Measurements from ENCODE around the gene SERINC5.

SERINC5 gene

DNA sequence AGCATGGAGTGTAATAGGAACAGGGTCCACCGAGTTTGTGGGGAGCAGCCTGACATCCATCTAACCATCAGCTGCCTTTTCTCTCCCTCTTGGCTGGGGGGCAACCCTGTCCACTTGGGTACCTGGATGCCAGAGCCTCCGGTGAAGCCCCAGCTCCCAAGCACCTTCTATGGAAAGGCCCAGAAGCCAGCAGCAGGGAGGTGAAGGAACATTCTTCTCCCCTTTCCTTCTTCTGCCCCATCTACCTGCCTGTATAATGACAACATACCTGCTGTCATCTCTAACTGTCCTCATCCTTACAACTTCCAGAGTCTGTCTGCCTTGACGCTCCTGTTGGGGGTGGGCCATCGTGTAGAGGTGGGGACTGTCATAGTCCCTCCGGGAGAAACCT is 187.6 kb downstream of the SERINC5 start:
- Histone ChIP-seq H3K4me1 (ENCODE audit: insufficient read depth, poor library complexity, severe bottlenecking) (no peaks in the 10 kb centered on the region), H3K36me3 (ENCODE audit: low read depth) (no peaks in the 10 kb centered on the region), H3K4me3 (ENCODE audit: severe bottlenecking) (no peak overlapping the region), H3K27me3 (ENCODE audit: insufficient read depth, poor library complexity, severe bottlenecking) (no peaks in the 10 kb centered on the region), H3K9me3 (ENCODE audit: severe bottlenecking) (no peaks in the 10 kb centered on the region), H3K27ac (ENCODE audit: poor library complexity, severe bottlenecking) (no peak overlapping the region)
- DNase-seq (ENCODE audit: low spot score) (no peak), ATAC-seq (ENCODE audit: low read depth) (no peak)
- TF ChIP-seq, protein P1, sequence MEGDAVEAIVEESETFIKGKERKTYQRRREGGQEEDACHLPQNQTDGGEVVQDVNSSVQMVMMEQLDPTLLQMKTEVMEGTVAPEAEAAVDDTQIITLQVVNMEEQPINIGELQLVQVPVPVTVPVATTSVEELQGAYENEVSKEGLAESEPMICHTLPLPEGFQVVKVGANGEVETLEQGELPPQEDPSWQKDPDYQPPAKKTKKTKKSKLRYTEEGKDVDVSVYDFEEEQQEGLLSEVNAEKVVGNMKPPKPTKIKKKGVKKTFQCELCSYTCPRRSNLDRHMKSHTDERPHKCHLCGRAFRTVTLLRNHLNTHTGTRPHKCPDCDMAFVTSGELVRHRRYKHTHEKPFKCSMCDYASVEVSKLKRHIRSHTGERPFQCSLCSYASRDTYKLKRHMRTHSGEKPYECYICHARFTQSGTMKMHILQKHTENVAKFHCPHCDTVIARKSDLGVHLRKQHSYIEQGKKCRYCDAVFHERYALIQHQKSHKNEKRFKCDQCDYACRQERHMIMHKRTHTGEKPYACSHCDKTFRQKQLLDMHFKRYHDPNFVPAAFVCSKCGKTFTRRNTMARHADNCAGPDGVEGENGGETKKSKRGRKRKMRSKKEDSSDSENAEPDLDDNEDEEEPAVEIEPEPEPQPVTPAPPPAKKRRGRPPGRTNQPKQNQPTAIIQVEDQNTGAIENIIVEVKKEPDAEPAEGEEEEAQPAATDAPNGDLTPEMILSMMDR (IDR thresholded peaks at IDR 0.05; ENCODE audit: poor library complexity, severe bottlenecking): no peak

DNA sequence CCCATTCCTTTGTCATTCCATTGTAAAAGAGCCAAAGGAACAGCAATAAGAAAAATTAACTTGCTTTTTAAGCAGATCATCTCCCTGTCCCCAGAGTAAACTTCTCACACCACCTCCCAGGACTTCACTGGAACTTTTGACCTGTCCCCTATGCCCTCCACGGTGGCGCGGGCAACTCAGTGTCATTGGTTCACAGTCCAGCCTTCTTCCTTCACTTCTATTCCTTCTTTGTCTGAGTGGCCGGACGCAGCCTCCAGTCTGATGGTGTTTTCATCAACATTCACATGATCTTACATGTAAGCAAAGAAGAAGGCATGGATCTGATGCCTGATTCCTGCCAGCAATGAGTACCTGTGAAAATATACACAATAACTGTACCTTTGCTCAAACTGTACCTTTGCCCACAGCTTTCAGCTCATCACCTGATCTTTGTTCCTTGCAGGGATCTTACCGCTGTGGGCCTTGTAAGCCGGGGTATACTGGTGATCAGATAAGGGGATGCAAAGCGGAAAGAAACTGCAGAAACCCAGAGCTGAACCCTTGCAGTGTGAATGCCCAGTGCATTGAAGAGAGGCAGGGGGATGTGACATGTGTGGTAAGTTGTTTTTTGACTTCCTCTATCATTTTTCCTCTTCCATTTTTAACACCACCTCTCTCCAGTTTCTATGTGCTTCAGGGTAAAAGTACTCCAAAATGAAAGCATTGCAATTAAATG is 188.2 kb downstream of the SERINC5 start:
- Histone ChIP-seq H3K27me3 (ENCODE audit: insufficient read depth, poor library complexity, severe bottlenecking) (no peaks in the 10 kb centered on the region), H3K27ac (ENCODE audit: poor library complexity, severe bottlenecking) (no peak overlapping the region), H3K4me1 (ENCODE audit: insufficient read depth, poor library complexity, severe bottlenecking) (no peaks in the 10 kb centered on the region), H3K9me3 (ENCODE audit: severe bottlenecking) (no peaks in the 10 kb centered on the region), H3K4me3 (ENCODE audit: severe bottlenecking) (no peak overlapping the region), H3K36me3 (ENCODE audit: low read depth) (no peaks in the 10 kb centered on the region)
- no peak for DNase-seq (ENCODE audit: low spot score)
- no peak for ATAC-seq (ENCODE audit: low read depth)
- TF ChIP-seq, protein P1 (IDR thresholded peaks at IDR 0.05; ENCODE audit: poor library complexity, severe bottlenecking): no peak

DNA sequence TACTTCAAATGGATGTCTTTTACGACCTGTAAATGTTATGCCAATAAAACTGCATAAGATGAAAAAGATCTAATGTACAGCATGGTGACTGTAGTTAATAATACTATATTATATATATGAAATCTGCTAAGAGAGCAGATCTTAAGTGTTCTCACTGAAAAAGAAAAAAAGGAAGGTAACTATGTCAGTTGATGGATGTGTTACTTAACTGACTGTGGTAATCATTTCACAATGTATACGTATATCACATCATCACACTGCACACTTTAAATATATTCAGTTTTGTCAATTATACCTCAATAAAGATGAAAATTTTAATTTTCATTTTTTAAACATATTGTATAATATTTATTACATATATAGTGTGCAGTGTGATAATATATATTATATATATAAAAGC is 188.8 kb downstream of the SERINC5 start:
- no peak overlapping the region for H3K4me3 ChIP-seq (ENCODE audit: severe bottlenecking)
- DNase-seq (ENCODE audit: low spot score) (no peak), ATAC-seq (ENCODE audit: low read depth) (no peak)
- no peaks in the 10 kb centered on the region for H3K36me3 ChIP-seq (ENCODE audit: low read depth)
- H3K4me1 ChIP-seq (ENCODE audit: insufficient read depth, poor library complexity, severe bottlenecking): no peaks in the 10 kb centered on the region
- H3K27ac ChIP-seq (ENCODE audit: poor library complexity, severe bottlenecking): no peak overlapping the region
- no peaks in the 10 kb centered on the region for H3K27me3 ChIP-seq (ENCODE audit: insufficient read depth, poor library complexity, severe bottlenecking)
- H3K9me3 ChIP-seq (ENCODE audit: severe bottlenecking): no peaks in the 10 kb centered on the region
- TF ChIP-seq, protein P1 (IDR thresholded peaks at IDR 0.05; ENCODE audit: poor library complexity, severe bottlenecking): no peak

DNA sequence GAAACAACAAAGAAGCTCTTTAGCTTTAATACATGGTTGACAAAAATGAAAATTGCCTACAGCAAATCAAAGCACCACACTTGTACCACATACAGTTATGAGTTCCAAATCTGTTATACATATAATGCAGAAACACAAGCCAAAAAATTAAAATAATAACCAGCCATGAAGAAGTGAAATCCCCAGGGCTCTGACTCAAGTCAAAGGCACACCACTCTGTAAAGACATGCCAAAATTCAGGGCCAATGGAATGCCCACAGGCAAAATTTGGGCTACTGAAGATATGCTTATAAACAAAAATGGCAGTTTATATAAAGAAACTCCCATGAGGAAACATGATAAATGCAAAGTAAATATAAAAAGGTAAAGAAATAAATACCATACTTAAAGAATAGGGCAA is 191.7 kb downstream of the SERINC5 start:
- H3K9me3 ChIP-seq (ENCODE audit: severe bottlenecking): no peaks in the 10 kb centered on the region
- H3K4me1 ChIP-seq (ENCODE audit: insufficient read depth, poor library complexity, severe bottlenecking): no peaks in the 10 kb centered on the region
- no peak overlapping the region for H3K27ac ChIP-seq (ENCODE audit: poor library complexity, severe bottlenecking)
- H3K36me3 ChIP-seq (ENCODE audit: low read depth): no peaks in the 10 kb centered on the region
- DNase-seq (ENCODE audit: low spot score) (no peak), ATAC-seq (ENCODE audit: low read depth) (no peak)
- no peaks in the 10 kb centered on the region for H3K27me3 ChIP-seq (ENCODE audit: insufficient read depth, poor library complexity, severe bottlenecking)
- TF ChIP-seq, protein P1 (IDR thresholded peaks at IDR 0.05; ENCODE audit: poor library complexity, severe bottlenecking): no peak
- no peak overlapping the region for H3K4me3 ChIP-seq (ENCODE audit: severe bottlenecking)
